ENCODE results near the gene FLNB.

GRCh38 chr3:58077596-58078285 is 69.5 kb downstream of the FLNB start:
- TF ChIP-seq, protein P1, sequence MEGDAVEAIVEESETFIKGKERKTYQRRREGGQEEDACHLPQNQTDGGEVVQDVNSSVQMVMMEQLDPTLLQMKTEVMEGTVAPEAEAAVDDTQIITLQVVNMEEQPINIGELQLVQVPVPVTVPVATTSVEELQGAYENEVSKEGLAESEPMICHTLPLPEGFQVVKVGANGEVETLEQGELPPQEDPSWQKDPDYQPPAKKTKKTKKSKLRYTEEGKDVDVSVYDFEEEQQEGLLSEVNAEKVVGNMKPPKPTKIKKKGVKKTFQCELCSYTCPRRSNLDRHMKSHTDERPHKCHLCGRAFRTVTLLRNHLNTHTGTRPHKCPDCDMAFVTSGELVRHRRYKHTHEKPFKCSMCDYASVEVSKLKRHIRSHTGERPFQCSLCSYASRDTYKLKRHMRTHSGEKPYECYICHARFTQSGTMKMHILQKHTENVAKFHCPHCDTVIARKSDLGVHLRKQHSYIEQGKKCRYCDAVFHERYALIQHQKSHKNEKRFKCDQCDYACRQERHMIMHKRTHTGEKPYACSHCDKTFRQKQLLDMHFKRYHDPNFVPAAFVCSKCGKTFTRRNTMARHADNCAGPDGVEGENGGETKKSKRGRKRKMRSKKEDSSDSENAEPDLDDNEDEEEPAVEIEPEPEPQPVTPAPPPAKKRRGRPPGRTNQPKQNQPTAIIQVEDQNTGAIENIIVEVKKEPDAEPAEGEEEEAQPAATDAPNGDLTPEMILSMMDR (IDR thresholded peaks at IDR 0.05) = no peak
- TF ChIP-seq EP300 (IDR thresholded peaks at IDR 0.05) = no peak
- TF ChIP-seq POLR2A (IDR thresholded peaks at IDR 0.05) = no peak
